HG02759 (cell line): ENCODE data around the gene DCP2.

Source experiments
- ATAC-seq: cut with Tn5 transposase; IDR thresholded peaks from one replicate; pipeline ENCODE4 v1.9.1; 2021; ENCODE audit warnings: mild to moderate bottlenecking, moderate library complexity; ENCODE audit not compliant: unreplicated experiment

The DCP2 gene

GRCh38 chr5:113042491-113043243, 66.1 kb downstream of the DCP2 start:
- no peak for ATAC-seq

DNA sequence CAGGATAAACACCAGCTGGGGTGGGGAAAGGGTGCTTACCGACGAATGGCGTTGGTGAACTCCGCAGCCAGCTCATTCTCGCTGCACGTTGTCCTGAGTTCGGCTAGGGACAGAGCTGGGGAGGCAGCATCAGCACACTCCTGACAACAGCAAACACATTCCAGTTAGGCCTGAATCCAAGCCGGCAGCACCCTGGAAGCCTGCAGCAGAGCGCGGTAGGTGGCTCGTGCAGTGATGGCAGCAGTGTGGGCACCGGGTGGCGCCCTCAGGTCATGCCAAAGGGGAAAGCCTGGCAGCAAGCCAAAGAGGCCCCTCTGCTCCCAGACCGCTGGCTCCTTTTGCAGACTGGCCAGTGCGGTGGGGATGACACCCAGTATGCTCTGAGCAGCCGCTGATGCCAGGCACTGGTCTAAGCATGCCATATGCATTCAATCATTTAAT, 66.9 kb downstream of the DCP2 start:
- ATAC-seq = no peak

DNA sequence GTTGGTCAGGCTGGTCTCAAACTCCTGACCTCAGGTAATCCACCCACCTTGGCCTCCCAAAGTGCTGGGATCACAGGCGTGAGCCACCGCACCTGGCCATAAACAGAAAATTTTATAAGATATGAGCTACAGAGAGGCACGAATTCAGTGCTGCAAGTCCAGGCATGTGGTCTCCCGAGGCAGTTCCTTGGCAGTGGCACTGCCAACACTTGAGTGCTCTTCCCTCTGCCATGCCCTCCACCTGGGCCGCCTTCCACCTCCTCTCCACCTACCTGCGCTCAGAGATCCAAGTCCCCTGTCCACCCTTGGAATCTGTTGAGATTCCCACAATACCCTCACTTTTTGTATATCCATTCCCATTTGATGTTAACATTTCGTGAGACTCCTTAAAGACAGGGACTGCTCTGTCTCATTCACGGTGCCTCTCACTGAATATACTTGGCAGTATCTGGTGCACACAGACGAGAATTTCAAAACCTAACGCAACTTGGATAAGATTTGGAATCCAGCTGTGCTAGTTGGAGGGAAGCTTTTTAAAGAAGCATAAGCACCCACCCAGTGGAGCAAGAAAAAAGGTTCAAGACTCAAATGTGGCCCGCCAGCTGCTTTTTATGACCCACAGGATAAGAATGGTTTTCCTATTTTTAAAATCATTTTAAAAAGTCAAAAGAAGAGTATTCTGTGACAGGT, 68.3 kb downstream of the DCP2 start:
- ATAC-seq = no peak

DNA sequence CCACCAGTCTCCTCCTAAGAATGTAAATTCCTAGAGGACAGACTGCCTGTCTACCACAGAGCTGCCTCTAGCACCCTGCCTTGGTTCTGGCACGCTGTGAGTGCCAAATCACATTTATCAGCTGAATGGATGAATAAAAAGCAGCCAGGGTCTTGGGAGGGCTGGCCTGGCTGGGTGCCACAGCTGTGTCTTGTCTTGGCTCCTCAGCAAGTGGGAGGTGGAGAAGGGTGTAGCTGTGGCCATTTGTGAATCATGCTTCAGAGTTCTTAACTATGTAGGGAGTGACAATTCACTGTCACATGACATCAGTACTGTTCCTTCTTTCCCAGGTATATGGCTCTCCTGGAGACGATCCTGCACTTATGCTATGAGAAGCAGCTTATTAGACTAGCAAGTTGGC, 70.6 kb downstream of the DCP2 start:
- ATAC-seq = no peak

DNA sequence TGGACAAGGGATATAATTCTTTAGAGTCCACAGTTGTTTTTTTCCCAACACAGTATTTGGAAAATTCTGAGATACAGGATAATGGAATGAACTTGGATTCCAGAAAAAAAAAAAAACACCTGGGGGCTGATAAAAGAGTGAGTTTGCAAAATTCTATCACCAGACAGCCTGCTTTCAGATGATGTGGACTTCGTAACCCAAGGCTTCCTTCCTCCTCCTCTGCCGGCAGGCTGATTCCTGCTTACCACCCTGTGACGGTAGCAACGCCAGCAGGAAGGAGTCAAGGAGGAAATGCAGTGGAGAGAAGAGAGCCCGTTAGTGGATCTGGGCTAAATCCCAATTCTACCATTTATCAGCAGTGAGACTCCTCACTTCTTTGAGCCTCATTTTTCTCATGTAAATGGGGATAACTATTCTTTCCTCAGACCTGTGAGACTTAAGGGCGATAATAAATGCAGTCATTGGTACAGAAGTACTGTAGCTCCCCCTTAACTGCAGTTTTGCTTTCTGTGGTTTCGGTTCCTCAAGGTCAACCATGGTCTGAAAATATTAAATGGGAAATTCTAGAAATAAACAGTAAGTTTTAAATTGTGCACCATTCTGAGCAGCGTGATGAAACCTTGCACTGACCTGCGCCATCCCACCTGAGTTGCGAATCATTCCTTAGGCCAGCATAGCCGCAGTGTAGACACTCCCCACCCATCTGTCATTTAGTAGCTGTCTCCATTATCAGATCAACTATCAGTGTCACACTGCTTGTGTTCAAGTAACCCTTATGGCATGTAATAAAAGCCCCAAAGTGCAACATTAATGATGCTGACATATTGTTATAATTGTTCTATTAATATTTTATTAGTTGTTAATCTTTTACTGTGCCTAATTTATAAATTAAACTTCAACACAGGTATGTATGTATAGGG, 71.4 kb downstream of the DCP2 start:
- peak; percentile 88 for ATAC-seq

GRCh38 chr5:113048931-113049330, 72.3 kb downstream of the DCP2 start:
- no peak for ATAC-seq

- ATAC-seq = no peak
Observed at GRCh38 chr5:113050721-113051382, 74.3 kb downstream of the DCP2 start.

DNA sequence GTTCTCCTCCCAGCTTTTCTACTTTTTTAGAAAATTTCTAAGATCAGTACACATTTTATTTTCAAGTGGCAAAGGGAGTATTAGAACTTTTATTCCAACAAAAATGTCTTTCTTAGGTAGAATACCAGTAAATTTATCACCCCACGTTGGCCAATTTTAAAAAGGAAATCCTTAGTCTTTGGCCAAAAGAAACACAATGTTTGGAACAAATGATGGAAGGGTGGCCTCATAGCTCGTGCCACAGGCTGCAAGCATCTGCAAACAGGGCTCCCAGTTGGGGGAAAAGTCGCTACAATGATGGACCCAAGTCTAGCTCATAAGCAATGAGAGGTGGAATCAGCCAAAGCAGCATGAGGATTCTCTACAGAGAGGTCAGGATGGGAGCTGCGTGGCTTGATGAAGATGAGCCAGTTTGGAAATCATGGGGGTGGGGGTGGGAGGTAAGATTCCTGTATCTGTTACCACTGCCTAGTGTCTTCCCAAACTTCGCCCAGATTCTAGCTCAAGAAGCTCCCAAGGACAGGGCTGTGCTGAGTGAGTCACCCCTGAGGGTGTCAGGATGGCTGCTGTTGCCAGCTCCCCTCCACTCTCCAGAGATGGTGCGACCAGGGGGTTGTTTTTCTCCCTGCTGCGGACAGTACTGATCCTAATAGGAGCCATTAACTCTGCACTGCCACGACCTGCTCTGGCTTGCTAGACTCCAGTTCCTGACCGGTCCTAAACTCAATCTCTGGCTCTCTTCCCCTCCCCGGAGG, 75.6 kb downstream of the DCP2 start:
- ATAC-seq = no peak

GRCh38 chr5:113053511-113053995, 77.0 kb downstream of the DCP2 start:
- ATAC-seq = no peak

DNA sequence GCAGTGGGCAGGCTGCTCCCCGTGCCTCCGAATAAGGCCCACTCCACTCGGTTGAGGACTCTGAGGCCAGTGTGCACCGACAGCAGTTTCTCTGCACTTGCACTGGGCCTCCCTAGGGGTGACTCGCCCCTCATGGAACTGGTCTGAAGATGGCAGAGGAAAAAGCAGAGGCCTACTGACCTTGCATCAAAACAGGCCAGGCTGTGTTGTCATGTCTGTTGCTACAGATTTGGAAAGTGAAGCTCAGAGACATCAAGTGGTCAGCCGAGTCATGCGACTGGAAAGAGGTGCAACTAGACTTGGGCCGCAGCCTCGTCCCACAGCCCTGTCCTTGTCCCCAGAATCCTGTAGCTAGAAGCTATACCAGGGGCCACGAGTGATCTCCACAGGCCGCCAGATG, 78.3 kb downstream of the DCP2 start:
- no peak for ATAC-seq

DNA sequence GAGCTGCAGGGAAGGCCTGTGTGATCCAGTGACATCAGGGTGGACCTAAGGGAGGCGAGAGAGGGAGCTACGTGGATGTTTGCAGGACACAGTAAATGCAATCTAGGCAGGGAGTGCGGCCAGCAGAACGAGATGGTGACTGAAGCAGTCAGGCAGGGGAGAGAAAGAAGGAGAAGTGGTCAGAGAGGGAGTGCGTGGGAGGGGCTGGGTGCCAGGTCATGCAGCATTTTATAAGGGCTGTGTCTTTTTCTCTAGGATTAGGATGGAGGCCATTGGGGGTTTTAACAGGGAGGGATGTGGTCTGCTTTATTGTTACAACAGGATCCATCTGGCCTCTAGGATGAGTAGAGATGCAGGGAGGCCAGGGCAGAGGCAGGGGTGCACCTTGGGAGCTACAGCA, 80.4 kb downstream of the DCP2 start:
- ATAC-seq = no peak

GRCh38 chr5:113057557-113057984, 81.0 kb downstream of the DCP2 start:
- no peak for ATAC-seq

DNA sequence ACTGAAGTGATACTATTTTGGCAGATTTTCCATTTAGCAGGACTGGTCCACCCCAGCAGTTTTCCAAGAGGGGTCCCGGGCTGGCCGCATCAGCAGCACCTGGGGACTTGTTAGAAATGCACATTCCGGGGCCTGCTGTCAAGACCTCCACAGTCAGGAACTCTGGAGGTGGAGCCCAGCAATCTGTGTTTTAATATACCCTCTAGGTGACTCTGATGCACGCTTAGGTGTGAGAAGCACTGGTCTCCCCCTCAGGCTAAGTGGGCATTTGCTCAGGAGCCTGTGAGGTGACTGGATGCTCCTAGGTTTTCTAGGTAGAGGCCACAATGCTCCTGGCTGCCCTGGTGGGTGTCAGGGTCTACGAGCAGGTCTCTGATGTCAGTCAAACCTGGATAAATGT, 81.7 kb downstream of the DCP2 start:
- no peak for ATAC-seq

GRCh38 chr5:113058706-113059226, 82.2 kb downstream of the DCP2 start:
- ATAC-seq = no peak

DNA sequence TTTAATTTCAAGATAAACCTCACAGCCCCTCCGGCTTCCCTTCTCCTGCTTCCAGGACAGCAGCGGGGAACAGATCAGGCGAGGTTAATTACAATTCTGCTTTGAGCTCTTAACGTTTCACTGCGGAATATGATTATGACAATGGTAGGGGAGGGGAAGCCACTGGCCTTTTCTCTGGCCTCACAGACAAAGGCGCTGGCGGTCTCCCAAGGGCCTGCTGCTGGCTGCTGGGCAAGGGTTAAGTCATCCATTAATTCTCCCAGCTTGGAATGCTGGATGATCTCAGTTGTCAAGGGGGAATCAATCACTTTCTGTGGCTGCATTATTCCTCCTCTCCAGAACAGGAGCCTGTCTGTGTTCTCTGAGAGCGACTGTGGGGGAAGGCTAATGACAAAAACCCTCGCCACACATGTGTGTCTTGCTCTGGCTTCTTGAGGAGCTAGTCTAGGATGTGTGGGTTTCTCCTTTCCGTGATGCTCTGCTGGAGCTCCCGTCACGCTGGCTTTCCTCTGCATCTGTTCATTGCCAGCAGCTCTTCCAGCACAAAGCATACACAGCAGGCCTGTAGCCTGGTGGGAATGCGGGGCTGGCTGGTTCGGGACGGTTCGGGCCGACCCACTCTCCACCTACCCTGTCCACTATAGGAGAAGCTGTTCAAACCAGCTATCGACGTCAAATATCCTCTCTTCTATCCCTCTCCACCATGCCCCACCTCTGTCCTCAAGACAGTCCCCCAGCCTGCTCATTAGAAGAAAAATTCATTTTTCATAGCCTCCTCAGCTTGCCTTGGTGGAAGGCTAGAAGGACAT, 82.8 kb downstream of the DCP2 start:
- no peak for ATAC-seq

DNA sequence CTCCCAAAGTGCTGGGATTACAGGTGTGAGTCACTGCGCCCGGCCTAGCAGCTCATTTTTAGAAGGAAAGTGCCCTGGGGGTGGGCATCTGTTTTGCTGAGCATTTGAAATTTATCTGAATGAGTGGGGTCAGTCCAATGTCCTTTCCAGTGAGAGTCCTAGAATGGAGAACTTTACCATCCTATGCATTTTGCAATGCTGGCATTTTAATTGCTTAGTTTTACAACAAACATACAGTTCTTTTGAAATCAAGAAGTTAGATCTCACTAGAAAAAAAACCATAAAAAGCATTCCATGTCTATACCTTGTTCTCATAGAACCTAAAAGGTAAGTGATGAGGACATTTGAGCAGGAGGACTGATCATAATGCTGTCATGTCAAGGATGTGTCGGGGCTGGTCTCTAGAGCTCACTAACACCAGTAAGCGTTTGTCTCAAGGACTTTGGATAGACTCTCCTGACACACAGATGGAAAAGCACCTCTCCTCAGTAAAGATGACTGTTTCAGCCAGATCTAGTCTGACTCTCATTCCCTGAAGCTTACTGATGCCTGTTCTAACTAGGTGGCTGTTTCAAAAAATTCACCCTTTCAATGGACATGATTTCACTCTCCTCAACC, 83.9 kb downstream of the DCP2 start:
- no peak for ATAC-seq

GRCh38 chr5:113061846-113062780, 85.5 kb downstream of the DCP2 start:
- no peak for ATAC-seq
